IMR-90 (cell line): ENCODE data around the gene OVCH1. TPM values are rescaled to one million over a fixed set of nuclear protein-coding genes. Genes with fewer than 3 reads are reported as not detected.

Experiments used
- ATAC-seq: fragments of 200-7000 bp; cut with Tn5 transposase; 2 replicates; pipeline ENCODE4 v1.9.1; 2020; ENCODE audit warnings: low read depth, mild to moderate bottlenecking, moderate library complexity
- BruUV-seq: library from RNA; stranded (reverse); fragments of 400-500 nt; replicated peaks from 2 replicates; lab custom pipeline; 2021; lab: Mats Ljungman, UMichigan
- CTCF ChIA-PET: fragments of 300-600 bp; formaldehyde crosslinking; extraction: SDS; loops from one replicate; lab custom pipeline; 2021; ENCODE audit warnings: antibody characterized with exemption; lab: Yijun Ruan, JAX
- POLR2A ChIA-PET: fragments of 300-600 bp; sonication (Branson Sonifier 250); formaldehyde crosslinking; loops from one replicate; lab custom pipeline; 2022; ENCODE audit warnings: antibody characterized with exemption; ENCODE audit not compliant: unreplicated experiment; lab: Charles Lee
- DNase-seq: peaks from one replicate; pipeline ENCODE4 v3.0.0; 2013
- H2AFZ ChIP-seq: replicated peaks from 2 replicates; pipeline ENCODE3; 2013; ENCODE audit warnings: low read length, mild to moderate bottlenecking; ENCODE audit not compliant: poor library complexity
- H2AK5ac ChIP-seq: 2 replicates; pipeline ENCODE4 v1.6.1; 2013; ENCODE audit warnings: low read depth, low read length, inconsistent platforms
- H2AK9ac ChIP-seq: replicated peaks from 2 replicates; pipeline ENCODE3; 2013; ENCODE audit warnings: mild to moderate bottlenecking, low read depth, low read length, moderate library complexity; ENCODE audit not compliant: poor library complexity
- H2BK120ac ChIP-seq: 2 replicates; pipeline ENCODE4 v1.6.1; 2013; ENCODE audit warnings: low read depth, low read length, inconsistent platforms
- H2BK15ac ChIP-seq: 3 replicates; pipeline ENCODE4 v1.6.1; 2013; ENCODE audit warnings: low read depth, low read length, inconsistent platforms
- H2BK20ac ChIP-seq: 2 replicates; pipeline ENCODE4 v1.6.1; 2013; ENCODE audit warnings: low read depth, mild to moderate bottlenecking, inconsistent platforms, low read length, moderate library complexity
- H2BK5ac ChIP-seq: 2 replicates; pipeline ENCODE4 v1.6.1; 2013; ENCODE audit warnings: mild to moderate bottlenecking, low read depth, low read length, inconsistent platforms; ENCODE audit not compliant: poor library complexity, severe bottlenecking
- H3K14ac ChIP-seq: replicated peaks from 2 replicates; pipeline ENCODE4 v1.6.1; 2013; ENCODE audit warnings: low read depth, low read length, inconsistent platforms
- H3K18ac ChIP-seq: 2 replicates; pipeline ENCODE4 v1.6.1; 2013; ENCODE audit warnings: low read depth, low read length, control low read depth
- H3K23ac ChIP-seq: 2 replicates; pipeline ENCODE4 v1.6.1; 2013; ENCODE audit warnings: low read depth, low read length, inconsistent platforms
- H3K27ac ChIP-seq: 2 replicates; pipeline ENCODE4 v1.5.1; 2013; ENCODE audit warnings: mild to moderate bottlenecking, control low read depth, low read length; ENCODE audit not compliant: insufficient read depth
- H3K27me3 ChIP-seq: 2 replicates; pipeline ENCODE4 v1.6.1; 2013; ENCODE audit warnings: low read length; ENCODE audit not compliant: control insufficient read depth, insufficient read depth
- H3K36me3 ChIP-seq: 2 replicates; pipeline ENCODE4 v1.6.1; 2013; ENCODE audit warnings: low read length, mixed read lengths; ENCODE audit not compliant: control insufficient read depth, insufficient read depth
- H3K4ac ChIP-seq: 2 replicates; pipeline ENCODE4 v1.6.1; 2013; ENCODE audit warnings: low read depth, low read length, inconsistent platforms
- H3K4me1 ChIP-seq: 2 replicates; pipeline ENCODE4 v1.6.1; 2013; ENCODE audit warnings: low read length, mixed read lengths; ENCODE audit not compliant: control insufficient read depth, insufficient read depth
- H3K4me2 ChIP-seq: 2 replicates; pipeline ENCODE4 v1.6.1; 2013; ENCODE audit warnings: low read depth, mild to moderate bottlenecking, control low read depth, low read length, moderate library complexity
- H3K4me3 ChIP-seq: 2 replicates; pipeline ENCODE4 v1.5.1; 2013; ENCODE audit warnings: low read depth, mild to moderate bottlenecking, control low read depth, low read length, moderate library complexity; ENCODE audit not compliant: insufficient read depth
- H3K56ac ChIP-seq: 2 replicates; pipeline ENCODE4 v1.6.1; 2013; ENCODE audit warnings: low read length, inconsistent platforms; ENCODE audit not compliant: insufficient read depth; ENCODE audit errors: extremely low read depth
- H3K79me1 ChIP-seq, 2 experiments: 2 replicates each; pipeline ENCODE4 v1.6.1; 2013; ENCODE audit warnings: low read length in 2 of 2, inconsistent platforms in 1 of 2, low read depth in 1 of 2
- H3K9ac ChIP-seq: 2 replicates; pipeline ENCODE4 v1.6.1; 2013; ENCODE audit warnings: low read depth, low read length, control low read depth
- H3K9me1 ChIP-seq: 2 replicates; pipeline ENCODE4 v1.6.1; 2013; ENCODE audit warnings: low read length, inconsistent platforms; ENCODE audit not compliant: insufficient read depth
- H3K9me3 ChIP-seq: 2 replicates; pipeline ENCODE4 v1.6.1; 2013; ENCODE audit warnings: low read length; ENCODE audit not compliant: control insufficient read depth, insufficient read depth
- H4K20me1 ChIP-seq: 2 replicates; pipeline ENCODE4 v1.6.1; 2013; ENCODE audit warnings: low read length, inconsistent platforms; ENCODE audit not compliant: insufficient read depth
- H4K5ac ChIP-seq: 2 replicates; pipeline ENCODE4 v1.6.1; 2013; ENCODE audit warnings: mild to moderate bottlenecking, low read depth, low read length, control low read depth
- H4K8ac ChIP-seq, 2 experiments: 2 replicates each; pipeline ENCODE4 v1.6.1; 2013; ENCODE audit warnings: low read depth in 2 of 2, low read length in 2 of 2, control low read depth in 1 of 2, inconsistent platforms in 1 of 2
- H4K91ac ChIP-seq: 2 replicates; pipeline ENCODE4 v1.6.1; 2013; ENCODE audit warnings: low read depth, low read length, inconsistent platforms; ENCODE audit not compliant: insufficient read depth
- BHLHE40 ChIP-seq: fragments of 150-350 bp; IDR thresholded peaks from 2 replicates; pipeline ENCODE4 v1.6.1; 2016; ENCODE audit warnings: mild to moderate bottlenecking, low read depth, low read length
- CHD1 ChIP-seq: IDR thresholded peaks from 2 replicates; pipeline ENCODE4 v1.6.1; 2012; ENCODE audit warnings: low read depth, low read length, improper control_type of control experiment
- CTCF ChIP-seq: conservative IDR thresholded peaks from 2 replicates; pipeline ENCODE4 v1.5.1; 2012; ENCODE audit warnings: mild to moderate bottlenecking, low read depth, low read length, improper control_type of control experiment
- MAFK ChIP-seq: IDR thresholded peaks from 2 replicates; pipeline ENCODE4 v1.6.1; 2012; ENCODE audit warnings: low read depth, low read length, improper control_type of control experiment
- NFE2L2 ChIP-seq: fragments of 150-350 bp; IDR thresholded peaks from 2 replicates; pipeline ENCODE4 v1.6.1; 2016; ENCODE audit warnings: low read depth, mild to moderate bottlenecking, low read length
- RAD21 ChIP-seq: IDR thresholded peaks from 2 replicates; pipeline ENCODE4 v1.6.1; 2012; ENCODE audit warnings: low read length, improper control_type of control experiment
- RCOR1 ChIP-seq: IDR thresholded peaks from 2 replicates; pipeline ENCODE4 v1.6.1; 2012; ENCODE audit warnings: mild to moderate bottlenecking, low read length, improper control_type of control experiment; ENCODE audit not compliant: insufficient replicate concordance
- RFX5 ChIP-seq: IDR thresholded peaks from 2 replicates; pipeline ENCODE4 v1.8.0; 2012; ENCODE audit warnings: low read depth, mild to moderate bottlenecking, low read length, moderate library complexity
- WGBS, 2 experiments: methylation state at CpG; one replicate each; pipeline versions ENCODE4 v1.1.5 to v1.1.7; 2013; ENCODE audit warnings: missing lambda C conversion rate in 2 of 2; ENCODE audit not compliant: insufficient read length in 1 of 2; ENCODE audit errors: extremely low coverage in 2 of 2; 5-methylcytosine and 5-hydroxymethylcytosine counted together
- dilution Hi-C: fragments of 300-500 bp; cut with HindIII; formaldehyde crosslinking; loops from one replicate; pipeline ENCODE4 v1.14.3; 2018; ENCODE audit warnings: low sequenced_read_pairs; ENCODE audit not compliant: unreplicated experiment
- in situ Hi-C: fragments of 300-500 bp; cut with MboI; formaldehyde crosslinking; loops from 3 replicates; pipeline ENCODE4 v1.14.3; 2019; ENCODE audit warnings: low sequenced_read_pairs, inconsistent platforms, mixed read lengths
- intact Hi-C: fragments of 100-400 bp; cut with micrococcal nuclease; formaldehyde crosslinking; loops from 2 replicates; pipeline ENCODE4 v1.10.0; 2022
- polyA plus RNA-seq, 3 experiments: library from polyadenylated mRNA; depleted of rRNA; stranded (reverse); fragments of >200 nt; gene quantifications; 2 replicates each; pipeline ENCODE4 v1.2.3, GENCODE V29; 2012; ENCODE audit warnings: low replicate concordance in 1 of 3
- total RNA-seq: library from RNA; depleted of rRNA; stranded (reverse); fragments of >200 nt; gene quantifications from 2 replicates; pipeline ENCODE4 v1.2.3, GENCODE V29; 2012
- TF ChIP-seq, protein P1 (sequence below): fragments of 150-350 bp; IDR thresholded peaks from 2 replicates; pipeline ENCODE4 v1.6.1; 2017; ENCODE audit warnings: mild to moderate bottlenecking, antibody characterized with exemption, low read length, low read depth

Gene OVCH1
- total and polyA plus RNA-seq, 2 of the 4 experiments (the other 2 are of a cell fraction): 0.05 to 0.18 TPM

DNA sequence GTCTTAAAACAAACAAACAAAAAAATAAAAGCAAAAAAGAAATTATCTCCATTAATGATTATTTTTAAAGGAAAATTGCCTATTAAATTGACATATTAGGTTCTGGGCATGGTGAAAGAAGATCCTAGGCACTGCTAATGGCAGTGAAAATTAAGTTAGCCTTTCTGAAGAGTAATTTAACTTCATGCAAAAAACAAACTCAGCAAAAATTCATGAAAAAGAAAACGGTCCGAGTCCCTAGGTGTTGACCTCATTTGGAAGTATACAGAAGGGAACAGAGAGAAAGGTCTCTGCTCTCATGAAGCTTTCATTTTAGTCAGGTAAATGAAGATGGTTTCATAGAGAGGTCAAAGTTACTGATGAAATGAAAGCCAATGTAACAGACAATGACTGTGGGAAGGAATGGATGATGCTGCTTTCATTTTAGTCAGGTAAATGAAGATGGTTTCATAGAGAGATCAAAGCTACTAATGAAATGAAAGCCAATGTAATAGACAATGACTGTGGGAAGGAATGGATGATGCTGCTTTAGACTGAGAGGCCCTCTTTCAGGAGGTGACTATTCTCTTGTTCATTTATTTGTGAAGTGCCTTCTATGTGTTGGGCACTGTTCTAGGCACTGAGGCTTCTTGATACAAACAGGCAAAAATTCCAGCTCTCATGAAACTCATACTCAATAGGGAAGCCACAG is 50.1 kb downstream of the OVCH1 start:
- H3K4me2 ChIP-seq: no peak overlapping the region
- ATAC-seq: no peak

More for the DNA sequence above, 50.1 kb downstream of the OVCH1 start:
- 0 out of 2 replicates have a peak, but pooled peaks cover 1% of the 10 kb centered on the region for H3K36me3 ChIP-seq
- no peak overlapping the region for H3K9ac ChIP-seq
- no peaks in the 10 kb centered on the region for H3K27me3 ChIP-seq
- TF ChIP-seq RCOR1 (no peak), RAD21 (no peak), CTCF (no peak), BHLHE40 (no peak), RFX5 (no peak), MAFK (0 out of 2 replicates have a peak, but pooled peaks have one; percentile 8), CHD1 (no peak), NFE2L2 (no peak)
- TF ChIP-seq, protein P1, sequence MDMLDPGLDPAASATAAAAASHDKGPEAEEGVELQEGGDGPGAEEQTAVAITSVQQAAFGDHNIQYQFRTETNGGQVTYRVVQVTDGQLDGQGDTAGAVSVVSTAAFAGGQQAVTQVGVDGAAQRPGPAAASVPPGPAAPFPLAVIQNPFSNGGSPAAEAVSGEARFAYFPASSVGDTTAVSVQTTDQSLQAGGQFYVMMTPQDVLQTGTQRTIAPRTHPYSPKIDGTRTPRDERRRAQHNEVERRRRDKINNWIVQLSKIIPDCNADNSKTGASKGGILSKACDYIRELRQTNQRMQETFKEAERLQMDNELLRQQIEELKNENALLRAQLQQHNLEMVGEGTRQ: no peak
- no peak overlapping the region for H2BK15ac ChIP-seq
- BruUV-seq: no TSS peak
- H3K9me1 ChIP-seq: no peaks in the 10 kb centered on the region
- intact Hi-C loops (no loop called here), in situ Hi-C loops (no loop called here), dilution Hi-C loops (no loop called here)
- DNase-seq: no peak
- no peaks in the 10 kb centered on the region for H3K9me3 ChIP-seq
- H3K56ac ChIP-seq: no peak overlapping the region
- no peaks in the 10 kb centered on the region for H3K4me1 ChIP-seq
- H4K20me1 ChIP-seq: no peaks in the 10 kb centered on the region
- no peak overlapping the region for H4K5ac ChIP-seq
- H2BK5ac ChIP-seq: no peak overlapping the region
- H4K8ac ChIP-seq: no peak overlapping the region
- ChIA-PET CTCF (no interaction called here), POLR2A (no interaction called here)
- H2AFZ ChIP-seq: no peak overlapping the region
- H3K14ac ChIP-seq: no peak overlapping the region
- H4K91ac ChIP-seq: no peak overlapping the region
- no peak overlapping the region for H3K4me3 ChIP-seq
- no peak overlapping the region for H3K23ac ChIP-seq
- H3K4ac ChIP-seq: no peak overlapping the region
- no CpG with 5 or more reads among the region's 2 CpGs for WGBS, 2 experiments
- H2AK9ac ChIP-seq: no peak overlapping the region
- H3K79me1 ChIP-seq: no peaks in the 10 kb centered on the region
- H2BK120ac ChIP-seq: no peak overlapping the region
- H3K27ac ChIP-seq: no peak overlapping the region
- H2AK5ac ChIP-seq: no peak overlapping the region
- no peak overlapping the region for H3K18ac ChIP-seq
- no peak overlapping the region for H2BK20ac ChIP-seq
